ENCODE measurements around the gene RGMB. TPM values are rescaled to one million over a fixed set of nuclear protein-coding genes. Genes with fewer than 3 reads are reported as not detected.

The RGMB gene
- total and polyA plus RNA-seq, 9 donors, result 14.5 to 40.3 (median 26.4) TPM

GRCh38 chr5:98816582-98817222 is 43.2 kb downstream of the RGMB start:
- no peaks in the 10 kb centered on the region for H3K9me3 ChIP-seq
- no peaks in the 10 kb centered on the region for H3K27me3 ChIP-seq
- DNase-seq, result no peak
- no peak overlapping the region for H3K4me3 ChIP-seq
- no peaks in the 10 kb centered on the region for H3K36me3 ChIP-seq
- no peak overlapping the region for H3K27ac ChIP-seq
- WGBS, 3 donors, result 57 to 73% (median 59%) methylated on average over 6 of the region's 6 CpGs
- TF ChIP-seq EP300 (IDR thresholded peaks at IDR 0.05) (no peak), CTCF (IDR thresholded peaks at IDR 0.05) (no peak), POLR2A (IDR thresholded peaks at IDR 0.05) (no peak)
- H3K4me1 ChIP-seq (ENCODE audit: insufficient read depth), result no peaks in the 10 kb centered on the region
- intact Hi-C loops (cut with DNase I), result no loop called here

GRCh38 chr5:98825582-98826375 is 52.3 kb downstream of the RGMB start:
- no peak for DNase-seq
- 83 to 88% (median 86%) methylated on average over 4 of the region's 4 CpGs for WGBS, 3 donors
- no peak overlapping the region for H3K27ac ChIP-seq
- TF ChIP-seq EP300 (IDR thresholded peaks at IDR 0.05), result no peak
- no peak for TF ChIP-seq POLR2A (IDR thresholded peaks at IDR 0.05)
- no peak for TF ChIP-seq CTCF (IDR thresholded peaks at IDR 0.05)
- H3K4me3 ChIP-seq, result no peak overlapping the region
- intact Hi-C loops (cut with DNase I), result no loop called here
- no peaks in the 10 kb centered on the region for H3K27me3 ChIP-seq
- no peaks in the 10 kb centered on the region for H3K36me3 ChIP-seq
- no peaks in the 10 kb centered on the region for H3K4me1 ChIP-seq (ENCODE audit: insufficient read depth)
- H3K9me3 ChIP-seq, result no peaks in the 10 kb centered on the region

GRCh38 chr5:98827161-98827560 is 53.7 kb downstream of the RGMB start:
- Histone ChIP-seq H3K36me3 (no peaks in the 10 kb centered on the region), H3K27ac (no peak overlapping the region), H3K4me3 (no peak overlapping the region), H3K9me3 (no peaks in the 10 kb centered on the region), H3K27me3 (no peaks in the 10 kb centered on the region), H3K4me1 (ENCODE audit: insufficient read depth) (no peaks in the 10 kb centered on the region)
- TF ChIP-seq EP300 (IDR thresholded peaks at IDR 0.05) (no peak), CTCF (IDR thresholded peaks at IDR 0.05) (peak in 2 of 3 donors; percentile 29 to 41), POLR2A (IDR thresholded peaks at IDR 0.05) (no peak)
- intact Hi-C loops (cut with DNase I), result no loop called here
- 9 to 19% (median 17%) methylated on average over 1 of the region's 1 CpG for whole genome bisulfite sequencing, 3 donors
- DNase-seq, result no peak

GRCh38 chr5:98827588-98828284 is 54.3 kb downstream of the RGMB start:
- intact Hi-C loops (cut with DNase I), result no loop called here
- DNase-seq, result no peak
- H3K27me3 ChIP-seq, result no peaks in the 10 kb centered on the region
- no peaks in the 10 kb centered on the region for H3K4me1 ChIP-seq (ENCODE audit: insufficient read depth)
- WGBS, 3 donors, result 67 to 77% (median 72%) methylated on average over 7 of the region's 7 CpGs
- no peak overlapping the region for H3K4me3 ChIP-seq
- H3K27ac ChIP-seq, result no peak overlapping the region
- TF ChIP-seq POLR2A (IDR thresholded peaks at IDR 0.05) (no peak), CTCF (IDR thresholded peaks at IDR 0.05) (no peak), EP300 (IDR thresholded peaks at IDR 0.05) (no peak)
- H3K9me3 ChIP-seq, result no peaks in the 10 kb centered on the region
- H3K36me3 ChIP-seq, result no peaks in the 10 kb centered on the region

Measured in ovary (tissue), 9 donors.